Measurements from ENCODE around the gene PSMB2. TPM values are rescaled to one million over a fixed set of nuclear protein-coding genes. Genes with fewer than 3 reads are reported as not detected.
"Not testable (repeated sequence)": the region's sequence is repeated elsewhere in the genome, so short reads cannot be mapped to it uniquely, and the experiment has no call there.

PSMB2 gene
- 39.3 TPM for total RNA-seq

DNA sequence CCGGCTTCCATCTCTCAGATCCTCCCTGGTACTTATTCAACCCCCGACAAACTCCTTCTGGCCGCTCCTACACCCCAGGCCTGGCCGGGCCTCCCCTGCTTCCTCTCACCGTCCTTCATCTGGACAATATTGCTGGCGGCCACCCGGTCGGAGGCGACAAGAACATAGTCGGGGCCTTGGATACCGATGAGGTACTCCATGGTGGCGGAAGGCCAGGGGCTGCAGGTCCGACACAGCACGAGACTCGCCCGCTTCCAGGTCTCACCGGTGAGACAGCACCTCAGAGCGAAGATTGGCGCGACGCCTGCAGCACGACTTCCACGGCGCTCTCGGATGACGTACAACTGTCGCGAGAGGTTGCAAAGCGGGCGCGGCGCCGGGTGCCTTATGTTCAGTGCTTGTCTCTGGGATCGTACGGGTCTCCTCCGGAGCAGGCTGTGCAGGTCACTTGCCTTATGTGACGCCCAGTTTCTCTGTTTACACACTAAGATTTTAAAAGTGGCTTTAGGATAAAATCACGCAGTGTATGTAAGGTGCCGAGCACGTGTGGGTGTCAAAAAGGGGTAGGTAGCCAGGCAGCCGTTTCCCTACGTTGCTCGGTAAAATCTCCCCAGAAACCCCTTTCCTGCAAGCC is at the start of gene PSMB2:
PSMB2 (minus strand) TSS at position 294 of the 634 bp plus-strand sequence; CDS start at position 200, 94 bp downstream.
- peak within 1 kb of the TSS; percentile 72 to 78 for H3K4me3 ChIP-seq
- no peaks in the 10 kb centered on the region for H3K36me3 ChIP-seq
- intact Hi-C loops (cut with DNase I): no loop called here
- no peaks in the 10 kb centered on the region for H3K27me3 ChIP-seq
- TF ChIP-seq POLR2A (IDR thresholded peaks at IDR 0.05): peak in 1 of 2 donors; percentile 38
- TF ChIP-seq, protein P1, sequence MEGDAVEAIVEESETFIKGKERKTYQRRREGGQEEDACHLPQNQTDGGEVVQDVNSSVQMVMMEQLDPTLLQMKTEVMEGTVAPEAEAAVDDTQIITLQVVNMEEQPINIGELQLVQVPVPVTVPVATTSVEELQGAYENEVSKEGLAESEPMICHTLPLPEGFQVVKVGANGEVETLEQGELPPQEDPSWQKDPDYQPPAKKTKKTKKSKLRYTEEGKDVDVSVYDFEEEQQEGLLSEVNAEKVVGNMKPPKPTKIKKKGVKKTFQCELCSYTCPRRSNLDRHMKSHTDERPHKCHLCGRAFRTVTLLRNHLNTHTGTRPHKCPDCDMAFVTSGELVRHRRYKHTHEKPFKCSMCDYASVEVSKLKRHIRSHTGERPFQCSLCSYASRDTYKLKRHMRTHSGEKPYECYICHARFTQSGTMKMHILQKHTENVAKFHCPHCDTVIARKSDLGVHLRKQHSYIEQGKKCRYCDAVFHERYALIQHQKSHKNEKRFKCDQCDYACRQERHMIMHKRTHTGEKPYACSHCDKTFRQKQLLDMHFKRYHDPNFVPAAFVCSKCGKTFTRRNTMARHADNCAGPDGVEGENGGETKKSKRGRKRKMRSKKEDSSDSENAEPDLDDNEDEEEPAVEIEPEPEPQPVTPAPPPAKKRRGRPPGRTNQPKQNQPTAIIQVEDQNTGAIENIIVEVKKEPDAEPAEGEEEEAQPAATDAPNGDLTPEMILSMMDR (IDR thresholded peaks at IDR 0.05): no peak
- TF ChIP-seq POLR2AphosphoS5 (IDR thresholded peaks at IDR 0.05; ENCODE audit: insufficient read depth in 1 of 2, low read depth in 1 of 2): peak; percentile 91 to 93
- DNase-seq (ENCODE audit: extremely low spot score in 2 of 2): peak in 1 of 2 donors; percentile 96
- peaks cover 43% of the 10 kb centered on the region for H3K4me1 ChIP-seq
- no peaks in the 10 kb centered on the region for H3K9me3 ChIP-seq
- H3K27ac ChIP-seq: peak within 1 kb of the TSS; percentile 90

DNA sequence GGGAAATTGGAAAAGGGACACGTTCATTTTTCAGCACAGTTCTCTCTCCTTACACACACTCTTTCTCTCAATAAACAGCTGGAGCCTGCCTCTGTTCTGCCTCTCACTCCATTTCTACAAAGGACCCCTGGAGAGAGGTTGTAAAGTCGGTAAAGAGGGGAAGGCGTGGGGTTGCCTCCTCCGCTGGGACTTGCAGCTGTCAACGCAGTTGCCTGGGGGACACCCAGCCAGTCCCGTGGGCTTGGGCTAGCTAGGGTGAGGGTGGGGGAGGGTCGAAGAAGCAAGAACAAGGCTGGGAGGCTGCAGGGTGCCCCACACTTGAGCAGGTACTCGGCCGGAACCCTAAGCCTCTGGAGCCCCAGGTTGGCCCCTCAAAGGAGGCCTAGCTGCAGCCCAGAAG is 49.8 kb upstream of the PSMB2 start:
- Histone ChIP-seq H3K9me3 (no peaks in the 10 kb centered on the region), H3K4me1 (no peaks in the 10 kb centered on the region), H3K36me3 (no peaks in the 10 kb centered on the region), H3K27me3 (no peaks in the 10 kb centered on the region), H3K27ac (no peak overlapping the region), H3K4me3 (no peak overlapping the region)
- TF ChIP-seq, protein P1 (IDR thresholded peaks at IDR 0.05): no peak
- no peak for TF ChIP-seq POLR2A (IDR thresholded peaks at IDR 0.05)
- TF ChIP-seq POLR2AphosphoS5 (IDR thresholded peaks at IDR 0.05; ENCODE audit: insufficient read depth in 1 of 2, low read depth in 1 of 2): no peak
- no peak for DNase-seq (ENCODE audit: extremely low spot score in 2 of 2)
- intact Hi-C loops (cut with DNase I): no loop called here

GRCh38 chr1:35690103-35690502 is 48.8 kb upstream of the PSMB2 start:
- H3K4me3 ChIP-seq; DNase-seq (ENCODE audit: extremely low spot score in 2 of 2); H3K36me3 ChIP-seq; H3K9me3 ChIP-seq; H3K4me1 ChIP-seq; H3K27ac ChIP-seq; intact Hi-C loops (cut with DNase I); H3K27me3 ChIP-seq: not testable (repeated sequence)

DNA sequence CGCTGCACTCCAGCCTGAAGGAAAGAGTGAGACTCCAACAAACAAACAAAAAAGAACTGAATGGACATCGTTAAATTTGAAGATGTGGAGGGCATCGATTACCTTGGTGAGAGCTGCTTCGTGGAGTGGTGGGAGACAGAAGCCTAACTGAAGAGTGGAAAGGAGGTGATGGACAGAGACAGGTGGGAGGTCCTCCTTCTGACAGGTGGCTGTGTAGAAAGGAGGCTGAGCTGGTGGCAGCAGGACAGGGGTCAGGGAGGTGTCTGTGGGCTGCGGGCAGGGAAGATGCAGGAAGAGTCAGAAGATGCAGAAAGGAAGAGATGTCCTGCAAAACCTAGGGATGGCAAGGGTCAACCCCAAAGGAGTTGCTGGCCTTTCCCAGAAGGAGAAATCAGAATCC is 46.8 kb upstream of the PSMB2 start:
- intact Hi-C loops (cut with DNase I): no loop called here
- TF ChIP-seq, protein P1 (IDR thresholded peaks at IDR 0.05): no peak
- TF ChIP-seq POLR2AphosphoS5 (IDR thresholded peaks at IDR 0.05; ENCODE audit: insufficient read depth in 1 of 2, low read depth in 1 of 2) (no peak), POLR2A (IDR thresholded peaks at IDR 0.05) (no peak)
- Histone ChIP-seq H3K4me1 (no peaks in the 10 kb centered on the region), H3K27me3 (no peaks in the 10 kb centered on the region), H3K36me3 (no peaks in the 10 kb centered on the region), H3K9me3 (no peaks in the 10 kb centered on the region), H3K4me3 (no peak overlapping the region), H3K27ac (no peak overlapping the region)
- DNase-seq (ENCODE audit: extremely low spot score in 2 of 2): no peak

DNA sequence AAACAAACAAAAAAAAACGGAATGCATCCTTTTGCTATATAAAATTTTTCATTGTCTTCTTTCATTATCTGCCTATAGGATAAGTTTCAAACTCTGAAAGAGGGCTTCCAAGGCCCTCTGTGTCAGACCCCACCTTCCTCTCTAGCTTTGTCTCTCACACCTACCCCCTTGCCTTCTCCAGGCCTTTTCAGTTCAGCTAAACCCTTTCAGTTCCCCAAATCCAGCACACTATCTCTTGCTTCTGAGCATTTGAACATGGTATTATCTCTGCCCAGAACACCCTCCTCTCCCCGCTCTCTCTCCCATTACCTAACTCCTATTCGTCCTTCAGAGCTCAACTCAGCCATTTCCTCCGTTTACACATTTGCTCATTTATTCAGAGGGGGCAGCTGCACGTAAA is 41.7 kb upstream of the PSMB2 start:
- Histone ChIP-seq H3K4me1 (no peaks in the 10 kb centered on the region), H3K27me3 (no peaks in the 10 kb centered on the region), H3K9me3 (no peaks in the 10 kb centered on the region), H3K4me3 (no peak overlapping the region), H3K36me3 (no peaks in the 10 kb centered on the region), H3K27ac (no peak overlapping the region)
- intact Hi-C loops (cut with DNase I): no loop called here
- no peak for TF ChIP-seq POLR2A (IDR thresholded peaks at IDR 0.05)
- no peak for TF ChIP-seq POLR2AphosphoS5 (IDR thresholded peaks at IDR 0.05; ENCODE audit: insufficient read depth in 1 of 2, low read depth in 1 of 2)
- TF ChIP-seq, protein P1 (IDR thresholded peaks at IDR 0.05): no peak
- no peak for DNase-seq (ENCODE audit: extremely low spot score in 2 of 2)
